PFSK-1 (cell line): Measurements from ENCODE around the gene FCMR.

Experiments used
- POLR2AphosphoS5 ChIP-seq: IDR thresholded peaks from 2 replicates; pipeline ENCODE4 v1.6.1; 2012; ENCODE audit warnings: low read depth, mild to moderate bottlenecking, control low read depth, low read length, moderate library complexity
- SIN3A ChIP-seq: IDR thresholded peaks from 2 replicates; pipeline ENCODE4 v1.6.1; 2012; ENCODE audit warnings: mild to moderate bottlenecking, low read length, moderate library complexity, borderline replicate concordance; ENCODE audit not compliant: insufficient read depth
- TAF1 ChIP-seq: IDR thresholded peaks from 2 replicates; pipeline ENCODE4 v1.6.1; 2012; ENCODE audit warnings: low read length, control low read depth, borderline replicate concordance; ENCODE audit not compliant: insufficient read depth
- TF ChIP-seq, protein P1 (sequence below), 2 experiments: IDR thresholded peaks; 2 replicates each; pipeline versions ENCODE4 v1.6.1 to v1.8.0; 2011 to 2012; ENCODE audit warnings: low read depth in 2 of 2, low read length in 2 of 2, control low read depth in 1 of 2, inconsistent platforms in 1 of 2, mild to moderate bottlenecking in 1 of 2, moderate library complexity in 1 of 2; ENCODE audit not compliant: insufficient read depth in 1 of 2

DNA sequence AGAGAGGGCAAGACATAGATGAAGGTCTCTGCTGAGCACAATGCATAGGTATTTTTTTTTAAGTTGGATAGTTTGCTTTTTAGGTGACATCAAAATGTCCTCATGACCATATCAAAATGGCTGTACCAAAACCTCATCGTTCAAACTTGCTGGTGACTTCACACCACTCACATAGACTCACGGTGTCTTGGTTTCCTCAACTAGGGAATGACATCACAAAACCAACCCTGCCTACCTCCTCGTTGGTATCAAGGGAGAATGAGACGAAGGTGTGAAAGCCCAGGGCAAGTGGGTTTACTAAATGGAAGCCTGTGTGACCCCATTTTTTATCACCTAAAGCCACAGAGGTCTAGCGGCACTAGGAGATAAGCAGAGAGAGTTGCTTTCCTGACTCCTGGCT, 23.0 kb upstream of the FCMR start:
- TF ChIP-seq POLR2AphosphoS5: no peak
- no peak for TF ChIP-seq SIN3A
- TF ChIP-seq TAF1: no peak
- TF ChIP-seq, protein P1, sequence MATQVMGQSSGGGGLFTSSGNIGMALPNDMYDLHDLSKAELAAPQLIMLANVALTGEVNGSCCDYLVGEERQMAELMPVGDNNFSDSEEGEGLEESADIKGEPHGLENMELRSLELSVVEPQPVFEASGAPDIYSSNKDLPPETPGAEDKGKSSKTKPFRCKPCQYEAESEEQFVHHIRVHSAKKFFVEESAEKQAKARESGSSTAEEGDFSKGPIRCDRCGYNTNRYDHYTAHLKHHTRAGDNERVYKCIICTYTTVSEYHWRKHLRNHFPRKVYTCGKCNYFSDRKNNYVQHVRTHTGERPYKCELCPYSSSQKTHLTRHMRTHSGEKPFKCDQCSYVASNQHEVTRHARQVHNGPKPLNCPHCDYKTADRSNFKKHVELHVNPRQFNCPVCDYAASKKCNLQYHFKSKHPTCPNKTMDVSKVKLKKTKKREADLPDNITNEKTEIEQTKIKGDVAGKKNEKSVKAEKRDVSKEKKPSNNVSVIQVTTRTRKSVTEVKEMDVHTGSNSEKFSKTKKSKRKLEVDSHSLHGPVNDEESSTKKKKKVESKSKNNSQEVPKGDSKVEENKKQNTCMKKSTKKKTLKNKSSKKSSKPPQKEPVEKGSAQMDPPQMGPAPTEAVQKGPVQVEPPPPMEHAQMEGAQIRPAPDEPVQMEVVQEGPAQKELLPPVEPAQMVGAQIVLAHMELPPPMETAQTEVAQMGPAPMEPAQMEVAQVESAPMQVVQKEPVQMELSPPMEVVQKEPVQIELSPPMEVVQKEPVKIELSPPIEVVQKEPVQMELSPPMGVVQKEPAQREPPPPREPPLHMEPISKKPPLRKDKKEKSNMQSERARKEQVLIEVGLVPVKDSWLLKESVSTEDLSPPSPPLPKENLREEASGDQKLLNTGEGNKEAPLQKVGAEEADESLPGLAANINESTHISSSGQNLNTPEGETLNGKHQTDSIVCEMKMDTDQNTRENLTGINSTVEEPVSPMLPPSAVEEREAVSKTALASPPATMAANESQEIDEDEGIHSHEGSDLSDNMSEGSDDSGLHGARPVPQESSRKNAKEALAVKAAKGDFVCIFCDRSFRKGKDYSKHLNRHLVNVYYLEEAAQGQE (IDR thresholded peaks at IDR 0.05; ENCODE audit: insufficient read depth in 1 of 2, low read depth in 2 of 2, low read length in 2 of 2): no peak
